ENCODE measurements around the gene HNRNPA3.
"Not testable (repeated sequence)": the region's sequence is repeated elsewhere in the genome, so short reads cannot be mapped to it uniquely, and the experiment has no call there.

Gene HNRNPA3

GRCh38 chr2:177188482-177189469 lies 23.8 kb upstream of the HNRNPA3 start:
- DNase-seq, result no peak

GRCh38 chr2:177190941-177191340 lies 21.7 kb upstream of the HNRNPA3 start:
- no peak for DNase-seq

- no peak for DNase-seq
Observed at GRCh38 chr2:177192788-177193187, 19.8 kb upstream of the HNRNPA3 start.

- no peak for DNase-seq
Observed at GRCh38 chr2:177193240-177193639, 19.4 kb upstream of the HNRNPA3 start.

DNA sequence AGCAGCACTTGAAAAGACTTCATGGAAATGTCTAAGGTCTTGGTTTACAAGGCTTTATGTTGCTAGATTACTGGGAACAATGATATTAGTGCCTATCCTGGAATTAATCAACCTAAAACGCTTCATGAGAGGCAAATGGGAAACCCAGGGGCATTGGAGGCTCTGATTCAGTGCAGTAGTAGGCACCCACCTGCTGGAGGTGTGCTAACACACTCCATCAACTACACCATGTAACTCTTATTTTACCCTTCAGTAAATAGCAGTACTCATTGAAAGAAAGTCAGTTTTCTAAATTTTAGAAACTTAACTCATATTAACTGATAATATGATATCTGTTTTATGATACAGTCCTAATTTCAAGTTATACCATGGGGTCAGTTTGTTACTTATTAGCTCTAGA lies 17.4 kb upstream of the HNRNPA3 start:
- DNase-seq, result no peak

DNA sequence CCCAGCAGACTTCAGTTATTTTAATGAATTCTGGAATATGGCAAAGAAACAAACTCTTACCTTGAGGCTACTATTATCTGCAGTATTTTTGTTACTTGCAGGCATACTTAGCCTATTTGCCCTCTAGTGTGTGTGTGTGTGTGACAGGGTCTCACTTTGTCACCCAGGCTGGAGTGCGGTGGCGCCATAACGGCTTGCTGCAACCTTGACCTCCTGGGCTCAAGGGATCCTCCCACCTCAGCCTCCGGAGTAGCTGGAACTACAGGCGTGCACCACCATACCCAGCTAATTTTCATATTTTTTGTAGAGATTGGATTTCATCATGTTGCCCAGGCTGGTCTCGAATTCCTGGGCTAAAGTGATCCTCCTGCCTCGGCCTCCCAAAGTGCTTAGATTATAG lies 12.2 kb upstream of the HNRNPA3 start:
- DNase-seq, result not testable (repeated sequence)

DNA sequence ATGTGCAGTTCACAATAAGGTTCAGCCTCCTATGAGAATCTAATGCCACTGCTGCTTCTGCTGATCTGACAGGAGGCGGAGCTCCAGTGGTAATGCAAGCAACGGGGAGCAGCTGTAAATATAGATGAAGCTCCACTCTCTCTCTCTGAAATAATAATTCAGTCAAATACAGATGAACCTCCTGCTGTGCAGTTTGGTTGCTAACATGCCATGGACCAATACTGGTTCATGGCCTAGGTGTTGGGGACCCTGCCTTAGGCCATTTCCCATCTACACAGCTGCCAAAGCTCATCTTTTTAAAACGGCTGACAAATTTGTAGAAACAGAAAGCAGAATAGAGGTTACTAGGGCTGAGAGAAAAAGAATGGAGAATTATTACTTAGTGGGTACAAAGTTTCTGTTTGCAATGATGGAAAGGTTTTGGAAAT lies 10.7 kb upstream of the HNRNPA3 start:
- DNase-seq, result no peak

DNA sequence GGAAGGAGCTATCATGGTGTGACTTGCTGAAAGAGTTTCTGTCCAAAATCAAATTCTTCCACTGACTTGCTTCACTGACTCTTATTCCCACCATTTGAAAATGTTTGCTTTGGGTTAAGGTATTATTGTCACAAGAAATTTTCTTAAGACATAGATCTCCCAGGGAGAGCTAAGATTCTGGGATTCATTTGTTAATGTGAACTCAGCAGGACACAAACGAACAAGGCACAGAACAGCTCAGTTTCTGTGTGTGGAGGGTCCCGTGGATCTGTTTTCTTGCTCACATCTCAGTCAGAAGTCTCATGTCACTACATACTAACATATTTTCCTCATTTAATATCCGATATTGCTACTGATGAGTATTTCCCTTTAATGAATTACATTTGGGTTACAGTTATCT lies 8.2 kb upstream of the HNRNPA3 start:
- DNase-seq, result no peak

- DNase-seq, result no peak
Observed at GRCh38 chr2:177207101-177207500, 5.5 kb upstream of the HNRNPA3 start.

GRCh38 chr2:177211169-177211568 lies 1.4 kb upstream of the HNRNPA3 start:
- no peak for DNase-seq

- DNase-seq, result no peak
Observed at GRCh38 chr2:177211576-177212105, 953 bp upstream of the HNRNPA3 start.

GRCh38 chr2:177212891-177213856 lies 580 bp downstream of the HNRNPA3 start:
- DNase-seq, result peak; percentile 93

DNA sequence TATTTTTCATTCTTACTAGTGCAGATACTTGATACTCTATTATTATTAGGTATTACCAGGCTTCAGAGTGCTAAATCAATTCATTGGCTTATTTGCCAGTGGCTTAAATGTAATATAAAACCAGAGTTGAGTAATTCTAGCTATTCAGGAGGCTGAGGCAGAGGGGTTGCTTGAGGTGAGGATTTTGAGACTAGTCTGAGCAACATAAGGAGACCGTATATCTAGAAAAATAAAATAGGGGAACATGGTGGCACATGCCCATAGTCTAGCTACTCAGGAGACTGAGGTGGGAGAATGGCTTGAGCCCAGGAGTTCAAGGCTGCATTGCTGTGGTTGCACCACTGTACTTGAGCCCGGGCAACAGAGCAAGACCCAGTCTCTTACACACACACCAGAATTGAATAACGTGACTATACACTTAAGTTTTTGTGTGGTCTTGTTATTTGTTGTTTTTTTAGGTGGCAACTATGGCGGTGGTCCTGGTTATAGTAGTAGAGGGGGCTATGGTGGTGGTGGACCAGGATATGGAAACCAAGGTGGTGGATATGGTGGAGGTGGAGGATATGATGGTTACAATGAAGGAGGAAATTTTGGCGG lies 4.8 kb downstream of the HNRNPA3 start:
- no peak for DNase-seq

- DNase-seq, result not testable (repeated sequence)
Observed at GRCh38 chr2:177219787-177220186, 7.2 kb downstream of the HNRNPA3 start.

GRCh38 chr2:177221534-177221933 lies 8.9 kb downstream of the HNRNPA3 start:
- DNase-seq, result no peak

DNA sequence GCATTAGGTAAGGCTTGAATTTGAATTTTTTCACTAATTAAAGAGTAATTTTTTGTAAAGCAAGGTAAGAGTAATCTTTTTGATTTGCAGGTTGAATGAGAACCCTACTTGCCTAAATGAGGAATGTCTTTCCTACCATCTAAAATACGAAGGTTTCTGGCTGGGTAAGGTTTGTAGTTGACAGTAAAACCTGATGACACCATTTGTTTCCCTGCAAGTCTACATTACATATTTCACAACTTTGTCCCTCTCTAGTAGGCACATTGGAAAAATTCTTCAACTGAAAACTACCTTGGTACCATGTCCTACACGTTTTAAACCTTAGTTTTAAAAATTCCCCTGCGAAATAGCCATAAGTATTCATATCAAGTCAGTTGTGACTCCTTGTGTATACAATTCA lies 9.4 kb downstream of the HNRNPA3 start:
- DNase-seq, result no peak

DNA sequence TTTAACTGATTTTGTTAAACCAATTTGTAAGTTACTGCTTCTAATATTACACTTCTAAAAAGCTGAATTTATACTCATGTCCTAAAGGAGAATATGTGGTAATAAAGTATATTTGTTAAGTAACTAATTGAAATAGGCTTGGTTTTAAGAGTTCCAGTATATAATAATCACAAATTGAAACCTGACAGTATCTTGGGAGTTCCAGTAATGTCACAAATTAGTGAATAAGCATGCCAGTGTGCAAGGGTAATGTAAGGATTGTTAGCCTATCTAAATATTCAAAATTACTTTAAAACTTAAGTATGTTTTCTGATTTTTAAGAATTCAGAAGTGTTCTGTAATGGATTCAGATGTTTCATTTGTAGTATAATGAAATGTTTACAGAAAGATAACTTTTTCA lies 10.8 kb downstream of the HNRNPA3 start:
- not testable (repeated sequence) for DNase-seq

- DNase-seq, result no peak
Observed at GRCh38 chr2:177225965-177226360, 13.4 kb downstream of the HNRNPA3 start.

DNA sequence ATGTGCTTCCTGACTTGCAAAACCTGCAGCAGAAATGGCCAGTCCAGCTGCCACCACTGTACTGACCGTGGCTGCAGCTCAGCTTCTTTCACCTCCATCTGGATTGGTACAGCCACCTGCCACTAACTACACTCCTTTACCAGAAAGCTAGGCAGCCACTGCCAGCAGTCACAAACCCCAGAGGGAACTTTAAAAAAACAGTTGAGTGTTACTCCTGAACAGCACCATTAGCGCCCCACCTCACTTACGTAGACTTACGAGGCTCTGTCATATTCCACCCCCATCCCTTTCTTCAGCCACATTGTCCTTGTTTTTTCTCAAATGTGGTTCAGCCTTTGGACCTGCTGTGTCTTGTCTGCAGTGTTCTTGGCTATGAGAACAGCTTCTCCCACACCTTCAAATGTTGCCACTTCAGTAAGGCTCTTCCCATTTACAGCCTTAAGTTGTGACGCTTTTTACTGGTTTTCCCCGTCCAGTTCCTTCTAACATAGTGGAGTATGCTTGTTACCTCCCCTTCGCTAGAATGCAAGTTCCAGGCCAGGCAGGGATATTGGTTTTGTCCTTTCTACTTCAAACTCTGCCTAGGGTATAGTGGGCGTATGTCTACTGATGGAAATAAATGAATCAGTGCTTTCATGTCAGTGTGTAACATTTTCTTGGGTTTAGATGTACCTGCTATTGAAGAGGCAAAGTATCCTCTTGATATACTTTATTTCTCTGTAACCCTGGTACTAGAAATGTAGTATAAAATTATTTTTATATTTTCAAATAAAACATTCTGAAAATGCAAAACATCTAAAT lies 17.0 kb downstream of the HNRNPA3 start:
- no peak for DNase-seq

GRCh38 chr2:177231270-177231669 lies 18.7 kb downstream of the HNRNPA3 start:
- no peak for DNase-seq

DNA sequence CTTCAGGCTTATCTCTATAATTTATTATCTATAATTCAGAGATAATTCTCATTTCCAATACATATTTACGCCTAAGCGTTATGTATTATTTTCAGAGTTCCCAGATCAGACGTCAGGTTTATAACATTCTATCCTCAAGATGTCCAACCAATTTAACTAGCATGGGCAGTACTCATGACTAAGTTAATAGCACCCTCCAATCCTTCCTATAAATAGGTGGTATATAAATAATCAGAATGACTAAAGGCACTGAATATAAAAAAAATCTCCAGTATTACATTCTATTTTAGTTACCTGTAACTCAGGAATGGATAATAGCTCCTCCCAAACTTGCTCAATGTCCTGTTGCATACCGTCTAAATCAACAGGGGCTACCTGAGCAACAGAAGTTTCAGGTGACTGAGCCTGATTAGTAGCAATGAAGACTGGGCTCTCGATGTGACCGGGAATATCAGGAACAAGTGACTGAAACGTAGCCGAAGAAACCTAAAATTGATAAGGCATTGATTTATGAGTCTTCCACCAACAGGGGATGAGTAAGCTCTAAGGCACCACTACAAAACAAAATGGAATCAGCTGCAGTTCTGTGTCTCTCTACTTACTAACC lies 19.6 kb downstream of the HNRNPA3 start:
- no peak for DNase-seq
